Ecto neural progenitor cell (in vitro differentiated cells): ENCODE data around the gene LRP5.

Source experiments
- DNase-seq: peaks from one replicate; pipeline ENCODE4 v3.0.0-alpha.2; 2018; ENCODE audit warnings: low spot score

LRP5 gene

GRCh38 chr11:68347345-68347744 lies 35.0 kb downstream of the LRP5 start:
- no peak for DNase-seq

GRCh38 chr11:68347841-68348240 lies 35.5 kb downstream of the LRP5 start:
- DNase-seq = no peak

- DNase-seq = no peak
Measured at GRCh38 chr11:68349461-68350249, 37.3 kb downstream of the LRP5 start.

GRCh38 chr11:68350759-68351449 lies 38.5 kb downstream of the LRP5 start:
- DNase-seq = no peak

- DNase-seq = no peak
Measured at GRCh38 chr11:68351450-68352275, 39.3 kb downstream of the LRP5 start.

- no peak for DNase-seq
Measured at GRCh38 chr11:68352591-68352990, 40.2 kb downstream of the LRP5 start.

GRCh38 chr11:68353118-68353517 lies 40.7 kb downstream of the LRP5 start:
- no peak for DNase-seq

GRCh38 chr11:68353669-68354068 lies 41.3 kb downstream of the LRP5 start:
- DNase-seq = no peak

GRCh38 chr11:68354148-68354872 lies 41.9 kb downstream of the LRP5 start:
- DNase-seq = no peak

GRCh38 chr11:68355471-68355870 lies 43.1 kb downstream of the LRP5 start:
- no peak for DNase-seq

GRCh38 chr11:68357568-68357967 lies 45.2 kb downstream of the LRP5 start:
- DNase-seq = no peak

- DNase-seq = no peak
Measured at GRCh38 chr11:68358416-68358815, 46.0 kb downstream of the LRP5 start.

GRCh38 chr11:68361702-68362101 lies 49.3 kb downstream of the LRP5 start:
- DNase-seq = no peak

- no peak for DNase-seq
Measured at GRCh38 chr11:68362801-68363379, 50.5 kb downstream of the LRP5 start.

GRCh38 chr11:68363776-68364175 lies 51.4 kb downstream of the LRP5 start:
- no peak for DNase-seq

- no peak for DNase-seq
Measured at GRCh38 chr11:68364581-68364980, 52.2 kb downstream of the LRP5 start.

GRCh38 chr11:68365943-68366435 lies 53.6 kb downstream of the LRP5 start:
- DNase-seq = no peak

- DNase-seq = no peak
Measured at GRCh38 chr11:68367252-68367651, 54.9 kb downstream of the LRP5 start.

GRCh38 chr11:68369756-68370155 lies 57.4 kb downstream of the LRP5 start:
- DNase-seq = no peak

- DNase-seq = no peak
Measured at GRCh38 chr11:68370211-68371111, 58.1 kb downstream of the LRP5 start.
